Measurements from ENCODE around the gene CLCN4.

DNA sequence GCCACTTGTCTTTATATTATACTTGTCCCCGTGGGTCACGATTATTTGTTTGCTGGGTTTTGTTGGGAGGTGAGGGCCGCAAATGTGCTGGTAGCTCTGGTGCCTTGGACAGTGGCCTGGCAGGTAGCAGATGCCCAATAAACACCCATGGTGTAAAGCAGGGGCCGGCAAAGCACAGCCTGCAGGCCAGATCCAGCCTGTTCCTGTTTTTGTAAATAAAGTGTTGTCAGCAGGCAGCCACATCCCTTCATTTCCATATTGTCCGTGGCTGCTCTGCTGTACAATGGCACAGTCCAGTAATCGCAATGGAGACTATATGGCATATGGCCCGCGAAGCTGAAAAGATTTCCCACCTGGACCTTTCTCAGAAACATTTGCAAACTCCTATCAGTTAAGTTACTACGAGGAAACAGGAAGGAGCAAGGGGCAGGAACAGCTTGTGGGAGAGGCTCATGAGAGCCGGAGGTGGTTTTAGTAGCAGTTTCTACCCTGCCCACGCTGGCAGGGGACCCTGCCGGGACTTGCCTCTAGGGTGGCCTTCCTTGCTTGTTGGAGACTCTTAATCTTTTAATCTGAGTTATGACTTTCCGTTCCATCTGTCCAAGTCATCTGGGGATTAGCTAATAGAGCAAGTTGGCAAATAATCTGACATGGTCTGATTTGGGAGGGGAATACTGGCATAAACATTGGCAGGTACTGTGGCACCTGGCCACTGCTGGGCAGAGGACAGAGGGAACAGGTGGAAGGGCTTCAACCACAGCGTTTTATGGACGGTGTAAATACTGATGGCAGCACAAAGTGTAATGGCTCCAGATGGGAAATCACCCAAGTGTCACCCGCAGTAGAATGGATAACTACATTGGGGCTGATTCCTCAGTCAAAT, 19.6 kb downstream of the CLCN4 start:
- TF ChIP-seq POLR2A (IDR thresholded peaks at IDR 0.05; ENCODE audit: low read length) (no peak), GATA1 (IDR thresholded peaks at IDR 0.05; ENCODE audit: low read depth, low read length) (no peak)

Measured in erythroblast (primary cell).